SU-DHL-6 (cell line): ENCODE measurements around the gene MORF4L2.

ENCODE experiments used
- CTCF ChIP-seq: fragments of 200-600 bp; sonication (generic); IDR thresholded peaks from one replicate; pipeline ENCODE4 v1.5.1; 2017; ENCODE audit warnings: antibody characterized with exemption, mild to moderate bottlenecking, low read length, moderate library complexity; ENCODE audit not compliant: insufficient read depth, poor library complexity, severe bottlenecking
- EZH2phosphoT487 ChIP-seq: fragments of 200-600 bp; sonication (generic), shearing (Covaris generic); conservative IDR thresholded peaks from 2 replicates; pipeline ENCODE4 v1.6.1; 2018; ENCODE audit warnings: mild to moderate bottlenecking, antibody characterized with exemption, low read length, moderate library complexity, mixed read lengths

DNA sequence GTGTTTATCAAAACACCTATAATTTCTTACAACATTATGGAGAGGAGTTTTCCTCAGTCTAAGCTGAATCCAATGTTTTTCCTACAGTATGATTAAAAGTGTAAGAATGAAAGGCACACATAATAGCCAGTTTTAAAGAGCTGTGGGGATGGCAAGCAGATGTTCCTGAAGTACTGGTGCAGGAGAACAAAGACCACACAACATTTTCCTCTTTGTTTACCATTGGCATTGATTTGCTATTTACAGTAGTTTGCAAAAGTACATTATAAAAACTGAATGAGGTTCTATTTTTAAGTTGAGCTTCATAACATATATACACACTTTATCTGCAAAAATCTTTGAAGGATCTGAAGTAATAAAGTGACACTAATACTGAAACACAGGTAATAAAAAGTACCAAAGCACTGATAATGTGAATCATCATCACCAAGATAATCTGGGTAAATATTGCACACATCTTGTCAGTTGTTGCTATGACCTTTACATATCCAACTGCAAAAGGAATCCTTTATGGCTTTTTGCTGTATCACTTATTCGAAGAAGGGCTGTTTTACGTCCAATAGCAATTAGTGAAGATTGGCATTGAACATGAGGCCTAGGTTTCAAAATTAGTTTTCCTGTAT, 35.2 kb downstream of the MORF4L2 start:
- TF ChIP-seq CTCF (no peak), EZH2phosphoT487 (no peak)
